Erythroblast (primary cell): ENCODE results near the gene ZSWIM6.

Experiments used
- GATA1 ChIP-seq: IDR thresholded peaks from 2 replicates; pipeline ENCODE4 v1.6.1; 2011; ENCODE audit warnings: low read depth, mild to moderate bottlenecking, control low read depth, low read length, moderate library complexity
- POLR2A ChIP-seq: IDR thresholded peaks from 2 replicates; pipeline ENCODE4 v1.6.1; 2011; ENCODE audit warnings: mild to moderate bottlenecking, low read length

DNA sequence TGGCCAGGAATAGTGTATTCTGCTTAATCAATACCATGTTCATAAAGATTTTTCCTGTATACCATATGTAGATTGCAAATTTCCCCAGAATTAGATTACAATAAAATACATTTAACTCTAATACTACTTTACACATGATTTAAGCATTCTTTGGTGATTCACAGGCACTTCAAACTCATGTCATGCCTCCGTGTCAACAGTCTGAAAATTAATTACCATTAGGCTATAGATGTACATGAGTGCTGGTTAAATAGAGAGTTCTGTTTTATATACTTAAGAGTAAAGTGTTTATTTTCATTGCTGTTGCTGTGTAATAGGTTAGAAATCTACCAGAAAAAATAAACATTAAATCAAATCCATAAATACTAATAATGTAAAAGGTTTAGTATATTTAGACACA lies 159.8 kb downstream of the ZSWIM6 start:
- no peak for TF ChIP-seq POLR2A
- no peak for TF ChIP-seq GATA1
